NCI-H1417 treated with DMSO at 0.1 percent for 48 hours (cell line): ENCODE measurements around the gene ASGR2.

ENCODE experiments used
- DNase-seq: peaks from one replicate; lab custom pipeline; 2025; lab: John Stamatoyannopoulos, UW

The ASGR2 gene

DNA sequence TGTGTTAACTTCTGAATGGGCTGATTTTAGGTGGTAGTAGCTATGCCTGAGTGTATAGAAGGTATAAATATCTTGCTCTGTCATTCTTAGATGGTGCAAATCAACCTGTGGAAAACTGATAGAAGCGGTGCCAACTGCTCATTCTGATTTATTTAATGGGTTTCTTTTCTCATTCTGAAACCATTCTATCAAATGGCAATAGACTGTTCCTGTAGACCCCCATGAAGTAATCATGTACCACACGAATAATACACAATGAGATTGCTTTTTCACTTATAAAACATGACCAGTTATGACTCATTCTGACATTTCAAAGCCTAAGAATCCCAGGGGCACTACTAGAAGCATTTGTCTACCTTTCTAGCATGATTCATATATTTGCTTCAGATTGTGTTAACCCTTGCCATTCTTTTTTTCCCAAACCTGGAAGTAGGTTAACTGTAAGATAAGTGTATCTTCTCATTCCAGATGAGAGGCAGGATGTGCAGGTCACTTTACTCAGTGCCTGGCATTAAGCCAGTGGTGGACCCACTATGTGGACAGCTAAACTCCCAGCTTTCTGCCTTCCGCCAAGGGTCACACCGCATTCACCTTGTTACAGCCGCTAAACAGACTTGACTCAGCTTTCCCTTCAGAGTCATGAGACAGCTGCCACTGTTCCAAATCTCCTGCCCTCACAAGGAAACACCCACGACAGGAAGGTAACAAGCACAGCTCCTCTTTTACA, 54.3 kb downstream of the ASGR2 start:
- DNase-seq: no peak

DNA sequence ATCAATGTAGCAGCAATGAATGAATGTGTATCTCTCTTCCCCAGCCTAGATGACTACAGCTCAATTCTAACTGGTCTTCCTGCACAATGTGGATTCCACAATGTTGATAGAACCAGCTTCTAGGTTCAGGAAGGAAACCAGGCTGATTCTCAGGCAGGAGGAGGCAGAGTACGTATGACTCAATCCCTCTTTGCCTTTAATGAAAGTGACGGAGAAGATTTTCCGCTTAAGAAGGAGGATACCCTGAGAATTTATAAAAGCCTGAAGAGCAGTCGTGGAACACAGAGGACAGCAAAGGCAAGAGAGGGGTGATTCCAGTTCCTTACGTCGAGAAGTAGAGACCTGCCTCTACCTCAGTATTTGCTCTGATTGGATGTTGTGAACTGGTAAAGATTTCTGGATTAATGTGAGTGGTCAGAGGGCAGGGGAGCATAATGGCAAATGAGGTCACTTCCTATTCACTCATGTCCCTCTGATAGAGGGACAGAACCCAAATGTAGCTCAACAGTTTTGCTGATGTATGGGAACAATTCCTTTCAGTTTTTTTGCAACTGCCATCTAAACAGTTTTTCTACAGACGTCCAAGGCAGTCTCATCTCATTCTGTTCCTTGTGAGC, 55.7 kb downstream of the ASGR2 start:
- DNase-seq: no peak

DNA sequence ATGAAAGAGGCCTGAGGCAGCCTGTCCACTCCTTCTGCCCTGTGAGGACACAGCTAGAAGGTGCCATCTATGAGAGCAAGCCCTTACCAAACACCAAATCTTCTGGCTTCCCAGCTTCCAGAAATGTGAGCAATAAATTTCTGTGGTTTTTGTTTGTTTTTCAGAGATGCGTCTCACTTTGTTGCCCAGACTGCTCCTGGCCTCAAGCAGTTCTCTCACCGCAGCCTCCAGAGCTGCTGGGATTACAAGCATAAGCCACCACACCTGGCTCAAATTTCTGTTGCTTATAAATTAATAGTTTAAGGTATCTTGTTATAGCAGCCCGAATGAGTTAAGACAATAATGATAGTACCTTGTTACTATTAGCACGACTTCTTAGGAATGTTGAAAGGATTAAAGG, 58.2 kb downstream of the ASGR2 start:
- no peak for DNase-seq
